ENCODE measurements around the gene PFAS. TPM values are rescaled to one million over a fixed set of nuclear protein-coding genes. Genes with fewer than 3 reads are reported as not detected.

PFAS gene
- total and polyA plus RNA-seq, 2 of the 8 experiments (the other 6 are each of a cell fraction or from before 2014, with no cell fraction given), result 88.4 to 248 TPM

- TF ChIP-seq RFX5 (IDR thresholded peaks at IDR 0.05; ENCODE audit: borderline replicate concordance, low read depth, low read length) (no peak), KDM4A (IDR thresholded peaks at IDR 0.05; ENCODE audit: low read depth, low read length, severe bottlenecking) (peak; percentile 51), SRF (IDR thresholded peaks at IDR 0.05; ENCODE audit: low read depth, low read length) (no peak), SP4 (IDR thresholded peaks at IDR 0.05; ENCODE audit: low read length) (no peak), HDAC2 (IDR thresholded peaks at IDR 0.05; ENCODE audit: borderline replicate concordance in 1 of 2, low read depth in 2 of 2, low read length in 2 of 2) (no peak), CTCF (IDR thresholded peaks at IDR 0.05; ENCODE audit: control extremely low read depth in 1 of 3, insufficient read depth in 1 of 3, low read depth in 1 of 3, low read length in 3 of 3) (peak in 1 of 3 experiments; percentile 23; a peak in 1 of 4 replicates), RBBP5 (IDR thresholded peaks at IDR 0.05; ENCODE audit: borderline replicate concordance, low read depth, low read length) (0 out of 2 replicates have a peak, but pooled peaks have one; percentile 59), SAP30 (IDR thresholded peaks at IDR 0.05; ENCODE audit: insufficient read depth, insufficient replicate concordance, low read length) (peak; percentile 46), EGR1 (IDR thresholded peaks at IDR 0.05; ENCODE audit: borderline replicate concordance, low read depth, low read length) (no peak), BRCA1 (IDR thresholded peaks at IDR 0.05; ENCODE audit: low read depth, low read length) (no peak), FOSL1 (IDR thresholded peaks at IDR 0.05; ENCODE audit: insufficient read depth, low read depth, low read length) (no peak), SIX5 (IDR thresholded peaks at IDR 0.05; ENCODE audit: low read depth, low read length) (no peak), TCF12 (IDR thresholded peaks at IDR 0.05; ENCODE audit: low read depth, low read length) (no peak), RXRA (IDR thresholded peaks at IDR 0.05; ENCODE audit: insufficient read depth, low read depth, low read length) (no peak), SIRT6 (IDR thresholded peaks at IDR 0.05; ENCODE audit: low read length) (no peak), CHD2 (IDR thresholded peaks at IDR 0.05; ENCODE audit: low read length) (no peak), POLR2AphosphoS5 (IDR thresholded peaks at IDR 0.05; ENCODE audit: low read depth, low read length) (peak; percentile 51; the same call in 1 of the 2 replicates), CHD1 (IDR thresholded peaks at IDR 0.05; ENCODE audit: low read depth, low read length) (no peak), SP2 (IDR thresholded peaks at IDR 0.05; ENCODE audit: low read length) (no peak), KDM1A (IDR thresholded peaks at IDR 0.05; ENCODE audit: borderline replicate concordance, low read length) (no peak), YY1 (IDR thresholded peaks at IDR 0.05; ENCODE audit: low read depth, low read length) (no peak; the same call in 1 of the 2 replicates), POU5F1 (IDR thresholded peaks at IDR 0.05; ENCODE audit: low read depth, low read length) (no peak), KDM5A (IDR thresholded peaks at IDR 0.05; ENCODE audit: low read length) (no peak)
Observed at GRCh38 chr17:8223356-8224126, 25.5 kb upstream of the PFAS start (continued).
